RWPE1 (cell line): ENCODE results near the gene GOLGA6A.

Experiments used
- CTCF ChIA-PET: fragments of 350-600 bp; sonication (Branson Sonifier 250); formaldehyde crosslinking; extraction: SDS; loops from one replicate; lab custom pipeline; 2021; lab: Yijun Ruan, JAX
- POLR2A ChIA-PET: fragments of 400-600 bp; formaldehyde crosslinking; extraction: SDS; loops from one replicate; lab custom pipeline; 2020; ENCODE audit warnings: antibody characterized with exemption; ENCODE audit not compliant: low non-redundant PET; lab: Yijun Ruan, JAX
- DNase-seq: peaks from one replicate; pipeline ENCODE4 v3.0.0; 2012; ENCODE audit warnings: low spot score
- H3K27ac ChIP-seq: fragments of 450-650 bp; 2 replicates; pipeline ENCODE4 v1.5.1; 2017
- CTCF ChIP-seq: fragments of 450-650 bp; conservative IDR thresholded peaks from 2 replicates; pipeline ENCODE4 v1.5.1; 2017; ENCODE audit warnings: low read depth, mild to moderate bottlenecking

Gene GOLGA6A

GRCh38 chr15:74024687-74025086, 57.7 kb downstream of the GOLGA6A start:
- TF ChIP-seq CTCF = no peak
- CTCF ChIA-PET = interaction anchor here (0.7 to 1.0 kb wide), 2 partner anchors 25 to 52 kb away, joined by 3 read pairs; no protein-coding TSS in a partner anchor
- no peak for DNase-seq
- POLR2A ChIA-PET = no interaction called here
- H3K27ac ChIP-seq = no peak overlapping the region

GRCh38 chr15:74022706-74023470, 59.5 kb downstream of the GOLGA6A start:
- no peak for TF ChIP-seq CTCF
- ChIA-PET CTCF (no interaction called here), POLR2A (no interaction called here)
- H3K27ac ChIP-seq = no peak overlapping the region
- DNase-seq = no peak
